ENCODE measurements around the gene TRAPPC10.

DNA sequence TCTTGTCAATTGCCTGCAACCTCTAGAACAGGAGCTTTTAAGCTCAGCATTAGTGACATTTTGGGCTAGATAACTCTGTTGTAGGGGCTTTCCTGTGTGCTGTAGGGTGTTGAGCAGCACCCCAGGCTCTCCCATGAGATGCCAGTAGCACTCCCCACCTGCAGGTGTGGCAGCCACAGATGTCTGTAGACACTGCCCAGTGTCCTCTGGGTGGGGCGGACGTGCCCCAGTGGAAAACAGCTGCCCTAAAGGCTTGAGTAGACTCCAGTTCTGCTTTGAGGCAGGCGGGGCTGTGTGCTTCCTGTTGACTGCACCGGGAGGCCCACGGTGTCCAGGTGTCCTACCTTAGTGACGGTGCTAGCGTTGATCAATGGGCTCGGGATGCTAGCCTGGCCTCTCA, 78.2 kb downstream of the TRAPPC10 start:
- TF ChIP-seq, protein P1, sequence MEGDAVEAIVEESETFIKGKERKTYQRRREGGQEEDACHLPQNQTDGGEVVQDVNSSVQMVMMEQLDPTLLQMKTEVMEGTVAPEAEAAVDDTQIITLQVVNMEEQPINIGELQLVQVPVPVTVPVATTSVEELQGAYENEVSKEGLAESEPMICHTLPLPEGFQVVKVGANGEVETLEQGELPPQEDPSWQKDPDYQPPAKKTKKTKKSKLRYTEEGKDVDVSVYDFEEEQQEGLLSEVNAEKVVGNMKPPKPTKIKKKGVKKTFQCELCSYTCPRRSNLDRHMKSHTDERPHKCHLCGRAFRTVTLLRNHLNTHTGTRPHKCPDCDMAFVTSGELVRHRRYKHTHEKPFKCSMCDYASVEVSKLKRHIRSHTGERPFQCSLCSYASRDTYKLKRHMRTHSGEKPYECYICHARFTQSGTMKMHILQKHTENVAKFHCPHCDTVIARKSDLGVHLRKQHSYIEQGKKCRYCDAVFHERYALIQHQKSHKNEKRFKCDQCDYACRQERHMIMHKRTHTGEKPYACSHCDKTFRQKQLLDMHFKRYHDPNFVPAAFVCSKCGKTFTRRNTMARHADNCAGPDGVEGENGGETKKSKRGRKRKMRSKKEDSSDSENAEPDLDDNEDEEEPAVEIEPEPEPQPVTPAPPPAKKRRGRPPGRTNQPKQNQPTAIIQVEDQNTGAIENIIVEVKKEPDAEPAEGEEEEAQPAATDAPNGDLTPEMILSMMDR (IDR thresholded peaks at IDR 0.05; ENCODE audit: low read depth, low read length), result no peak
- TF ChIP-seq EZH2phosphoT487 (IDR thresholded peaks at IDR 0.05; ENCODE audit: low read depth), result no peak

Data from OCI-LY3 (cell line).